Nucleus accumbens (tissue), 56 donors: ENCODE data around the gene FGF9.

Experiments
- DNase-seq, 56 donors: peaks; one replicate each; lab custom pipeline; 2025; lab: John Stamatoyannopoulos, UW

Gene FGF9

DNA sequence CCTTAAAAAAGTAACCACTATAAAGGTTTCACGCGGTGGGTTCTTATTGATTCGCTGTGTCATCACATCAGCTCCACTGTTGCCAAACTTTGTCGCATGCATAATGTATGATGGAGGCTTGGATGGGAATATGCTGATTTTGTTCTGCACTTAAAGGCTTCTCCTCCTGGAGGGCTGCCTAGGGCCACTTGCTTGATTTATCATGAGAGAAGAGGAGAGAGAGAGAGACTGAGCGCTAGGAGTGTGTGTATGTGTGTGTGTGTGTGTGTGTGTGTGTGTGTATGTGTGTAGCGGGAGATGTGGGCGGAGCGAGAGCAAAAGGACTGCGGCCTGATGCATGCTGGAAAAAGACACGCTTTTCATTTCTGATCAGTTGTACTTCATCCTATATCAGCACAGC lies 30.6 kb downstream of the FGF9 start:
- no peak for DNase-seq

DNA sequence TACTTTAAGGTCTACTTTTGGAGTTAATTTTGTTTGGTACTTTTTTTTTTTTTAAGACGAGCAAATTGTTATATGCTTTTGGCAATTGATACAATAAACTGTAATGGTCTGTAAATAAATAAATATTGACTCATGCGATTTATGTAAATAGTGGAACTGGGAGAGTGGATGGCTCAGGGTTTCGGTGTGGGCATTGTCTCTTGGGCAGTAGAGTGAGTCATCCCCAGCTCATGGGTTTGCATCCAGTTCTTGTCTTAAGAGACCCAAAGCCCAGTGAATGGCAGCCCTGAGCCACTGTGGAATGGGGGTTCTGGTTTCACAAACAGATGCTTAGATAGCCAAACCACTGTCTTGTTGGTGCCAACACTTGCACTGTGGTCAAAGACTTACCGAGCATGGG lies 33.0 kb downstream of the FGF9 start:
- no peak for DNase-seq

DNA sequence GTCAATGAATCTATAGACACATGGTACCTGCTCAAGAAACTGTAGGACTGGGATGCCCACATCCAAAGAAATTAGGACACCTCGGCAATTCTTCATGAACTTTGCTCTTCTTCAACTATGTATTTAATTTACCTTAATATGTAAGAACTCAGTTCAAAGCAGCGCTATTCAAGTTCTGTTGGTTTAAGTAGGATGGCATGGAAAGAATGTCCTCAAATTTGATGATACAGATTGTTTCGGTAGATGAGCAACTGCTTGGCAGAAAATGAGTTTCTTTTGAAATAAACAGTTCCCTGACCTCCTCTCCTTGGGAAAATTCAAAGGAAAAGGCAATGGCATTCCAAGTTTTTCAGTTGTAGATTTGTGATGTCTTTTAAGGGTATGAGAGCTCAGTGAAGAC lies 36.7 kb downstream of the FGF9 start:
- no peak for DNase-seq

DNA sequence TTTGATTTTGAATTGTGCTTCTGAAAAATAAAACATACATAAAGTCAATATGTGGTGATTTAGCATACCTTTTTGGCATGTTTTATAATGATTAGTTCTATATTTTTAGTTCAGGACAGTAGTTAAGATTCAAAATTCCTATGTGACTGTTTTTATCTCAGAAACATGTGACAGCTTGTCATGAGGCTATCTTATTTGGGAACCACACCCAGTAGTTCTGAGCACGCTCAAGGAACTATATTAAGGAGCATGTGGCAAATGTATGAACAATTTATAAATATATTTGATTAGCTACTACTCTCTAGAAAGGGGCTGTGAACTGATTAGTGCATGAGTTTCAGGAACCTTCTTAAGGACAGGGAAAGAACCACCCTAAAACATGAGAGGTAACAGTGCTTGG lies 38.8 kb downstream of the FGF9 start:
- DNase-seq, result no peak

DNA sequence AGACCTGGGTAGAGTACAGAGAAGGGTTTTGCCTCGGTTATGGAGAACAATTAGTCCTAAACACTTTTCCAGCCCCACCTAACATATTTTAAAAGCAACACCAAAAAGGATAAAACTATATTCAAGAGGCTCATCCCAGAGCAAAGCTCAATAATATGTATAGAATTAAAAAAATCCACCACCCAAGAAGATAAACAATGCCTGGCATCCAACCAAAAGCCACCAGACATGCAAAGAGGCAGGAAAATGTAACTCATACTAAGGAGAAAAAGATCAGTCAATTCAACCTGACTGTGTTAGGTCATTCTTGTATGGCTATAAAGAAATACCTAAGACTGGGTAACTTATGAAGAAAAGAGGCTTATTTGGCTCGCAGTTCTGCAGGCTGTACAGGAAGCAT lies 39.3 kb downstream of the FGF9 start:
- no peak for DNase-seq

DNA sequence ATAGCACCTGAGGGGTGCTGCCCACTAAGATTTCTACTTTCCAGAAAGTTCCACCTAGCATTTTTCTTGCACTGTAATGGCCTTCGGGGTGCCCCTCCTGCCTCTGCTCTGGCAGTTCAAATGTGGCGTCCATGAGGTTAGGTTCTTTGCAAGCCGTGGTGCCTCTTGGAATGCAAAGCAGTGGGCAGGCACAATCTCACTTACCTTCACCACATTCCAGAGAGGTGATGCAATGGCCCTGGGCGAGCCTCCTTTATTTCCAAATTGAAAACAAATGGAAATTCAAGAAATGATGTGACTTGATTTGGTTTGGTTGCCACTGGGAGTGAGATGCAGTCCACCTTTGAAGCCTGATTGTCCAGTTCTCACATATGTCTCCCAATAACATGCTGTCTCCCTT lies 46.9 kb downstream of the FGF9 start:
- DNase-seq, result no peak

DNA sequence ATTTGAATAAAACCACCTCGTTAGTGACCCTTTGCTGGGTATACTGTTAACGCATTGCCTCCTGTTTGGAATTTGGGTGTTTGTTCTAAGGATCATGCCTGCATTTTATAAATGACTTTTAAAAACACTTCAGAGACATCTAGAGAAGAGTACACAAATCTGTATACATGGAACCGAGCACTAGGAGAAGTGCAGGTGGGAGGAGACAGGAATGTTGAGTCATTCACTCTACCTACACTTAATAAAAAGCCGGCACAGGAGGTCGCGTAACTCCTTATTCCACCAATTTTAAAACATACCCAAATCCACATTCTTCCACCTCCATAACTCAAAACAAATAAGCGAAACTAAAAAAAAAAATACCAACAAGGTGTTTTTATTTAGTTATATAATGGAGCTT lies 48.6 kb downstream of the FGF9 start:
- peak in 1 of 56 donors; percentile 12 for DNase-seq

DNA sequence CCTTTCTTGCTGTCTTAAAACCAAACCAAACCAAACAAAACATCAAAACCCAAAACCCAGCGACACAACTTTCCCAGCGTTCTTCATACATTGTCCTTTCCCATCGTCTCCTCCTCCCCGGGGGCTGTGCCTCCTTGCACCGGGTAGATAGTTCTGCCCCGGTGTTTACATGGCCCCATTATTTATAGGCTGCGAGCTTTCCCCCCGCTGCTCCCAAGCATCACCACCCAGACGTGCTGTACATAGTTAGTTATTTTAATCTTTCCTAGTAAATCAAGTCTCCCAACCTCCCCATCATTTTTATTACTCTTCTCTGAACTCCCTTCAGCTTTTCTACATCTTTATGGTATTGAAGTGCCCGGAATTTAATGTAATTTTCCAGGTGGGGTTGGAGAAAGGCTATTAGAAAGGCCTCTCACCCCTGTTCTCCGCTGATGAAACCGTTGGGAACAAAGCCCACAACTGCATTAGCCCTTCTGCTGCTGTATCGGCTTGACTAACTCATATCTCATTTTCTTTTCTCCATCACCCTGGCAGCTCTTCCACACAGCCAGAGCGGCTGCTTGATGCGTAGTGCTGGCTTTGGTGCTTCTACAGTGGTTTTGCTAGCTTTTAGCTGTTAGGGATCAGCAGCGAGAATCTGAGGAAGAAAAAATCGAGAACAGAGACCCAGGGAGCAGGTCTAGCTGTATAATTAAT lies 53.1 kb downstream of the FGF9 start:
- DNase-seq, result no peak

DNA sequence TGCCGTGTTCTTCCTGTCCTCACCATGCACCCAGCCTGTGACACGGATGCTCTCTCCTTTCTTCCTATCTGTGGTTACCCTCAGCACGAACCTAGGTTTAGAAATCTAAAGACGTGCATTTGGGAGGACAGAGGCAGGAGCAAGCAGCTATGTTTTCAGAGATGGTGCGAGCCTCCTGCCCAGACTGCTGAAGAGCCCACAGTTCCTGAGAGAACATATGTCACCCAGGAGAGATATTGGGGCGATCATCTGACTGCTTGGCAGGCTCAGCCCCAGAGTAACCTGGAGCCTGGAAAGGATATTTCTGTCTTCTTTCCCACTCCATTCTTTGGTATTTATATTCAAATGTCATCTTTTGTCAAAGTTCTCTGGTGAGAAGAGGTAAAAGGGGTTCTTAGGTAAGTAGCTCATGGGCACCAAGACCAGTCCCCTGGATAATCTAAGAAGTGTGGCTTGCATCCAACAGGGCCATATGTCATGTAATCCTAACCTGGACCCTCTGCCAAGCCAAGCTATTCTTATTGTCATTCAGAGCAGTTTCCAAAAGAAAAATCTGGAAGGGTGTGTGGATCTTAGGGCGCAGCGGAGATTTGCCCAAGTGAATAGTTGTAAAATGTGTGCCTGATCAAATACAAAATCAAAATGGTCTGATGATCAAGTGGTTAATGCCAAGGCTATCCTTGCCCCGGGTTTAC lies 59.5 kb downstream of the FGF9 start:
- DNase-seq, result no peak

DNA sequence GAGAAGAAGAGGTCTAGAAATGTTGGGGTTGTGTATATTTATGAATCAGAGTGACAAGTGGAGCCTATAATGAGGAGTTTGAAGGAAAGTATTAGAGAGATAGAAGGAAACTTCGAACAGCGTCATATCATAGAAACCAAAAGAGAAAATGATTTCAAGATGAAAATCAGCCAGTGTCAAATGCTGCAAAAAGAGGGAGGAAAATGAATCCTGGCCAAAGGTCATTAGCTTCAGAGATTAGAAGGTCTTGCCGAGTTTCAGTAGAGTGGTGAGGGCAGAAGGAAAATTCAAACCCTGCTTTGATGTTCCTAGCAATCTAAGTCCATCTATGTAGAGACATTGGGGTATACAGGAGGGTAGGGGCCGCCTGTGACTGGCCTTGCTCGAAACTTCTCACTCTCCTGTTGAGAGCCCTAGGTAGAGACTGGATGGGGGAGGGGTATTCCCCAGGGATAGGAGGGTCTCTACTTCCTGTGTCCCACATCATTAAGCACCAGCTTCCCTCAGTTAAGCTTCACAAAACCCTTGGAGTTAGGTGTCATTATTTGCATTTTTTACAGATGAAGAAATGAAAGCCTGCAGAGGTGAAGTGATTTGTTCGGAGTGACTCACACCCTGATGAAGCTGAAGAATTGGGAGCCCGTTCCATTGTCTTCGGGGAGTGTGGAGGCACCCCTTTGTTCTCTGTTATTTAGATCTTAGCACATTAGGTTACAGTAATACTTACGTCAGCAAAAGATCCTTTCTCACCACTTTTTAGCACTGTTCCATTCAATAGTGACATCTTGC lies 62.8 kb downstream of the FGF9 start:
- peak in 19 of 56 donors; percentile 4 to 68 (median 29) for DNase-seq

DNA sequence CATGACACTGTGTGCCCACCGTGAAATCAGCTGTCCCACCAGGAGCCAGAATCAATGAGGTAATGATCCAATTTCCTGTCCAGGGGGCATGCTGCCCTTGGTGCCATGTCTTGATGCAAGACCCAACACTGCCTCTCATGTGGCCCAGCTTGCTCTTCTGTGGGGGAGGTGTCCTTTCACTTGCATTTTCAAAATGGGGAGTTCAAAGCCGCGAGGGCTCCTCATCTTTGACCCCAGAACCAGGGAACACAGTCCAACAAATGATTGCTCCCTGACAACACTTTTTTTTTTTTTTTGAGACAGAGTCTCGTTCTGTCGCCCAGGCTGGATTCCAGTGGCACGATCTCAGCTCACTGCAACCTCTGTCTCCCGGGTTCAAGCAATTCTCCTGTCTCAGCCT lies 64.1 kb downstream of the FGF9 start:
- no peak for DNase-seq

DNA sequence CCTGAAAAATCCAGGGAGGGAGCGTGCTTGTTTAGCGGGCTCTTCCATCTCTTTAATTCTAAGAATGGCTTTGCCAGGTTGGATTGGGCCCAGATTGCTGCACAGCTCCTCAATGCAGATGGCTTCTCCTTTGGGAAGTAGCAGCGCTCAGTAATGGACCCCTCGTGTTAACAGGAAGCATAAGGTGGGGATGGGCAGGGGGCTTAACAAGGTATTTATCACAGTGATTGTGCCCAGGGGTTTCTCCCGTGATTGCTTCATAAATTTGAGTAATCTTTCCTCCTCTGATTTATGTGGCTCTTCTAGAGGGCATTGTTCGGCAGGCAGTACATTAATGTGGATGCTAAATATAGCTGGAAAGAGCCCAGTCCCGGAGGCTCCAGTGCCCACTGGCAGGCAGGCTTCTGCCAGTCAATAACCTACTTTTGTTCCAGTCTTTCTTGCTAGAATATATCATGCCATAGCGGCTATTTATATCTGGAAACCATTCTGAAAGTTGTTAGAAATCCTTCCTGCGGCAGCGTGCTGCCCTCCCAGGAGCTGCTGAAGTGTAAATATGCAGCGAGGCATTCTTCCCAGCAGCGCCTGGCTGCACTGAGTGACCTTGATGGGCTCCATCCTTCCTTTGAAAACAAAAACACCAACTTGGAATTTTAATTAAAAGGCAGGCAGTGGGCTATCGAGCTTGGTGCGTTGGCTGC lies 65.0 kb downstream of the FGF9 start:
- DNase-seq, result peak in 1 of 56 donors; percentile 15

DNA sequence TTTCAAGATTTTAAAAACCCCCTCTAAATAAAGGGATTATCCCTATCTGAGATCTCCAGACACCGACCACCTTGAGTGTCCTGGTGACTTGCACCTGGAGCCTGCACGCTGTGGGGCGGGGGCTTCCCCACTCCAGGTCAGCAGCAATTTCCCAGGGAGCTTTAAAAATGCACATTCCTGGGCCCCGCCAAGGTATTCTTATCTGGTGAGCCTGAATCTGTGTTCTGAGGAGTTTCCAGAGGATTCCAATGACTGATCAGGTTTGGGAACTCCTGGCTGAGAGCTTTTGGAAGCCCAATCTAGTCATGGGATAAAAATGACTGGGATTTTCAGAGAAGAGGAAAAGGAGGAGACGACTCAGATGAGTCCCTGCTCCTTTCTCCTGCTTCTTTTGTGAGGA lies 66.1 kb downstream of the FGF9 start:
- no peak for DNase-seq

DNA sequence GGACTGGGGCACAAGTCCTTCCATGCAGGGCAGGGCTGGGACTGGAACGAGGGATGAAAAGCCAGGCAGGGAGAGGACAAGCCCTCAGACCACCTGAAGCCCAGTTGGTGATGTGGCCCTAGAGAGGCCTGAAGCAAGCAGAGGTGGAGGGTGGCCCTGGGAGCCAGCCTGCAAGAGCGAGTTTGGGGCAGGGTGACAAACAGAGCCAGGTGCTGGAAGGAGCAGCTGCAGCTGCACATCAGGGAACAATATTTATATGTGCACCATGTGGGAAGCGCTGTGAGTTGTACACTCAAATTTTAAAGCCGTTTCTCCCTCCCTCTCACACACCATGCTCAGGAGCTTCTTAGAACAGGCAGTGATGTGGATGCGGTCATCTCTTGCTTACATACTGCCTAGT lies 67.8 kb downstream of the FGF9 start:
- DNase-seq, result no peak

DNA sequence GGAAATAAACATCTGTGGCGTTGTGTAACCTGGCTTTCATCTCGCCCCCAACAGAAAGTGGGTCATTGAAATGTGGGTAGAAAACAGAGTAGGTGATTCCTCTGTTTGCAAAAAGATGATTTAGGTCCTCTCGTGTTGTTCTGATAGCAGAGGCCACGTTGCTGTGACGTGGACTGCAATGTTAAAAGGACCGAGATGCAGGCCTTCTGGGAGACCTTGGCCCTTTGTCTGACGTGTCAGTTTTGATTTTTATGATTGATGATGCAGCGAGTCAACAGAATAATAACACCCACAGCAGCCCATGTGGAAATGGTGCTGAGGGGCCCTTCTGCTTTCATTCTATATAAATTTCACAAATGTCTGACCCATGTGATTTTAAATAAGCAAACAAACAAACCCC lies 68.9 kb downstream of the FGF9 start:
- DNase-seq, result no peak

DNA sequence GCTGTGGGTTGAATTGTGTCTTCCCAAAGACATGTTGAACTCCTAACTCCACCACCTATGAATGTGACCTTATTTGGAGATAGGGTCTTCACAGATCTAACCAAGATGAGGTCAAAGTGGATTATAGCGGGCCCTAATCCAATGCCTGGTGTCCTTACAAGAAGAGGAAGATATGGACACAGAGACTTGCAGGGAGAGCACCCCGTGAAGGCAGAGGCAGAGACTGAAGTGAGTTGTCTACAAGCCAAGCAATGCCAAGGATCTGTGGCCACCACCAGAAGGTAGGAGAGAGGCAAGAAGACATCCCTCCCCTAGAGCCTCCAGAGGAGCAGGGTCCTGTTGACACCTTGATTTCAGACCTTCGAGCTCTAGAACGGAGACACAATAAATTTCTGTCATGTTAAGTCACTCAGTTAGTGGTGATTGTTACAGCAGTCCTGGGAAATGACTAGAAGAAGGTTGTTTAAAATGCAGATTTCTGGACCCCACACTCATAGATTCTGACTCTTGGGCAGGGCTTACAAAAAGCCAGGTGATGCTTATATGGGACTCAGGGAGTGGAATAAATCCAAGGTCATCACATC lies 70.6 kb downstream of the FGF9 start:
- no peak for DNase-seq

DNA sequence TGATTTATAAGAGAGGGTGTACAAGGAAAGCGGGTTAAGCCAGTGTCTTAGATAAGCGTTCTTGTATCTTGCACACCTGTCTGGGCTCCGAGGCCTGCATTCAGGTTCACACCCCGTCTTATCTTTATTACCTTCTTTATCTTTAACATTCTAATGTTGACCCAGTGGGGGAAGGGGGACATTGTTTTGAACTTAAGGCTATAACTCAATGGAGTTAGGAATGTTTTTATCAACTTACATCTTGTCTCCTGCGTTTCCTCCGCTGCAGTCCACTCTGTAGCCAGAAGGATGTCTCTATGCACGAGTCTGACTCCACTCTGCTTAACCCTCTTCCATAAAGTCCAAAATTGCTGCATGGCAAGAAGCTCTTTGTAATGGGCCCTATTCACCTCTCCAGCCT lies 71.2 kb downstream of the FGF9 start:
- DNase-seq, result no peak

DNA sequence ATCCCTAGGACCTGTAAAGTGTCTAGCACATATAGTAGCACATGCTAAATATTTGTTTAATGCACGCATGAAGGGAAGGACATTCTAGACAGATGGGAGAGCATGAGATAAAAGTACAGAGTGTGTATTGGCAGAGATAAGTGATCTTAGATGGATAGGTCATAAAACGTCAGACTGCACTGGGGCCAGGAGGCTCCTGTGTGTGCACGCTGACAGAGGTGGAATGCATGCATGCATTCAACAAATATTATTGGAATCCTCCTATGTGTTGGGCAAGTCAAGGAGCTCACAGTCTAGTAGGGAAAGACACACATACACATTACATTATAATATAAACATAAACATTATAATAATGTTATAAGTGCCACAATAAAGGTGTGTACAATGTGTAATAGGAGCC lies 73.3 kb downstream of the FGF9 start:
- DNase-seq, result no peak

DNA sequence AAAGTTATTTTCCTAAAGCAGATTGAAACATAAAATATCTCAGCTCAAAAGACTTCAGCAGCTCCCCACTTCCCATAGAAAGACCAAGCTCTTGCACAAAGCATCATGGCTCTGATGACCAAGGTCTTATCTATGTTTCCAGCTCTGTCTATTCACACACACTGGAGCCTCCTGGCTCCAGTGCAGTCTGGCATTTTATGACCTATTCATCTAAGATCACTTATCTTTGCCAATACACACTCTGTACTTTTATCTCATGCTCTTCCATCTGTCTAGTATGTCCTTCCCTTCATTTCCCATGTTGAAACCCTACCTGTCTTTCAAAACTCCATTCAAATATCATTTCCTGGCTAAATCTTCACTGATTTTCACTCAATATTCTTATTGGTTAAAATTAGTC lies 74.4 kb downstream of the FGF9 start:
- no peak for DNase-seq

DNA sequence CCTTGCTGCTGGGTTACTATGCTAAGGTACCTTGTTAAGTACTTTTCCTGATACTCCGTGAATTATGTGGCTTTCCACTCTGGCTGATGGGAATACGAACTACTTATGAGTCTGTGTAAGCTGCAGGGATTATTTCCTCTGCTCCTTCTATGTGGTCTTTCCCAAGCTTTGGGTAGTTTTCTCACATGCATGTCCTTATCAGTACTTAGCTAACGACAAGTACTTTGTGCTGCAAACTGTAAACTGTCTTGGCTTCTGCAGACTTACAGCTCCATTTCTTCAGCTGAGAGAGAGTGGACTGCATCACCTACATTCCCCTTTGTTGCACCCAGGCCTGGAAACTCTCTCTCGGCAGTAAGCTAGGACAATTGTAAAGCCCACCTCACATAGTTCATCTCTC lies 76.6 kb downstream of the FGF9 start:
- DNase-seq, result no peak

DNA sequence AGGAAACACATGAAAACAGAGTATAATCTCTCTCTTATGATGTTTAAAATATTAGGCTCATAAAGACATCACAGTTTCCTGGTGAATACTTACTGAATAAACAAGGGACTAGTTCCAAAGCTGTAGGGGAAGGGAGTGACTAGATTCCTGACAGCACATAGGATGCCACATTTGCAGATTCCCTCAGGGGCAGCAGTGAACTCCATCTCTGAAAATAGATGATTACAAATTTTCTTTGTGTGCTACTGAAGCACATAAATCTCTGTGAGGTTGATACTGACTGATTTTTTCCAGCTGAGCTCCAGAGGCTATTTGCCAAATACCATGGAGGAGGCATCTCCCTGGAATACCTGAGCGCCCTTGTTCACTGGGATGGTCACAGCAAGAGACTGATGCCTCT lies 77.3 kb downstream of the FGF9 start:
- DNase-seq, result no peak
